Adrenal gland (tissue), 5 donors: ENCODE results near the gene EEF1G.

Source experiments
- POLR2A ChIP-seq, 2 donors: fragments of 450-650 bp; IDR thresholded peaks; one replicate each; pipeline ENCODE4 v1.6.1; 2017; ENCODE audit warnings: antibody characterized with exemption in 2 of 2, mild to moderate bottlenecking in 2 of 2, moderate library complexity in 1 of 2
- TF ChIP-seq, protein P1 (sequence below), 6 experiments: fragments of 450-650 bp in 4 of 6; fragments of 200-600 bp in 2 of 6; sonication (generic) in 1 of 6; IDR thresholded peaks; 1 replicate in 5 of 6; 2 replicates in 1 of 6; pipeline versions ENCODE4 v1.5.1 to v1.8.0; 2016 to 2021; ENCODE audit warnings: antibody characterized with exemption in 6 of 6, mild to moderate bottlenecking in 2 of 6, moderate library complexity in 1 of 6
- donor health status: DM: no; HTN: no; CAD: no.

DNA sequence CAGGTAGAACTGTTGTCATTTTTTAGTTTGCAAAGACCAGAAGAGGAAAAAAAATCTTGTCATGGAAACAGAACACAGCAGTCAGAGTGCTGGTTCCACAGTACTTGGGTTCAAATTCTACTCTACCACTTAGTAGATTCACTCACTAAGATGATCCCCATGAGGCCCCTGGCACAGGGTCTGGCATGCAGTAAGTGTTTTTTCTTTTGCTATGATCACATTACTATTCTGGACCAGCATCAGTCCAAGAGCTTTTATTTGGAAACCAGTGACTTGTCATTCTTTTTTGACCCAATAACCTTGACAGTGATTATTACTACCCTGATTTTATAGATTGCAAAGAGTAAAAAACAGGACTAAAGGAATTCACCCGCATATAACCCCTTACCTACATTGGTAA, 4.1 kb downstream of the EEF1G start:
- TF ChIP-seq, protein P1, sequence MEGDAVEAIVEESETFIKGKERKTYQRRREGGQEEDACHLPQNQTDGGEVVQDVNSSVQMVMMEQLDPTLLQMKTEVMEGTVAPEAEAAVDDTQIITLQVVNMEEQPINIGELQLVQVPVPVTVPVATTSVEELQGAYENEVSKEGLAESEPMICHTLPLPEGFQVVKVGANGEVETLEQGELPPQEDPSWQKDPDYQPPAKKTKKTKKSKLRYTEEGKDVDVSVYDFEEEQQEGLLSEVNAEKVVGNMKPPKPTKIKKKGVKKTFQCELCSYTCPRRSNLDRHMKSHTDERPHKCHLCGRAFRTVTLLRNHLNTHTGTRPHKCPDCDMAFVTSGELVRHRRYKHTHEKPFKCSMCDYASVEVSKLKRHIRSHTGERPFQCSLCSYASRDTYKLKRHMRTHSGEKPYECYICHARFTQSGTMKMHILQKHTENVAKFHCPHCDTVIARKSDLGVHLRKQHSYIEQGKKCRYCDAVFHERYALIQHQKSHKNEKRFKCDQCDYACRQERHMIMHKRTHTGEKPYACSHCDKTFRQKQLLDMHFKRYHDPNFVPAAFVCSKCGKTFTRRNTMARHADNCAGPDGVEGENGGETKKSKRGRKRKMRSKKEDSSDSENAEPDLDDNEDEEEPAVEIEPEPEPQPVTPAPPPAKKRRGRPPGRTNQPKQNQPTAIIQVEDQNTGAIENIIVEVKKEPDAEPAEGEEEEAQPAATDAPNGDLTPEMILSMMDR (IDR thresholded peaks at IDR 0.05), result no peak
- TF ChIP-seq POLR2A (IDR thresholded peaks at IDR 0.05), result no peak
